Calu3 (cell line): Measurements from ENCODE around the gene RBBP5. TPM values are rescaled to one million over a fixed set of nuclear protein-coding genes. Genes with fewer than 3 reads are reported as not detected.
"Not testable (repeated sequence)": the region's sequence is repeated elsewhere in the genome, so short reads cannot be mapped to it uniquely, and the experiment has no call there.

Experiments used
- BruUV-seq: library from RNA; stranded (reverse); fragments of 400-500 nt; replicated peaks from 2 replicates; lab custom pipeline; 2021; lab: Mats Ljungman, UMichigan
- CTCF ChIA-PET: fragments of 300-600 bp; sonication (Branson Sonifier 250); formaldehyde crosslinking; loops from one replicate; lab custom pipeline; 2022; ENCODE audit warnings: antibody characterized with exemption; lab: Charles Lee
- DNase-seq: peaks from one replicate; pipeline ENCODE4 v3.0.0; 2022
- H3K27ac Mint-ChIP-seq: one replicate; pipeline ENCODE4 v1.8.0; 2022; ENCODE audit warnings: mixed read lengths; ENCODE audit not compliant: unreplicated experiment
- H3K27me3 Mint-ChIP-seq: one replicate; pipeline ENCODE4 v1.8.0; 2022; ENCODE audit warnings: mixed read lengths; ENCODE audit not compliant: unreplicated experiment
- H3K36me3 Mint-ChIP-seq: one replicate; pipeline ENCODE4 v1.8.0; 2022; ENCODE audit warnings: mild to moderate bottlenecking, moderate library complexity, mixed read lengths; ENCODE audit not compliant: insufficient read depth, unreplicated experiment
- H3K4me1 Mint-ChIP-seq: one replicate; pipeline ENCODE4 v1.8.0; 2022; ENCODE audit warnings: mild to moderate bottlenecking, low read depth, mixed read lengths; ENCODE audit not compliant: unreplicated experiment
- H3K4me3 Mint-ChIP-seq: one replicate; pipeline ENCODE4 v1.8.0; 2022; ENCODE audit warnings: mild to moderate bottlenecking, low read depth, moderate library complexity, mixed read lengths; ENCODE audit not compliant: unreplicated experiment
- H3K9me3 Mint-ChIP-seq: one replicate; pipeline ENCODE4 v1.8.0; 2022; ENCODE audit warnings: low read depth, mixed read lengths; ENCODE audit not compliant: unreplicated experiment
- CTCF ChIP-seq: fragments of 200-600 bp; IDR thresholded peaks from one replicate; pipeline ENCODE4 v1.8.0; 2022; ENCODE audit warnings: antibody characterized with exemption; ENCODE audit not compliant: unreplicated experiment
- intact Hi-C: fragments of 100-400 bp; cut with micrococcal nuclease; formaldehyde crosslinking; loops from one replicate; pipeline ENCODE4 v1.10.0; 2022; ENCODE audit not compliant: unreplicated experiment
- total RNA-seq: library from RNA; stranded (reverse); gene quantifications from 2 replicates; pipeline ENCODE4 v1.2.3, GENCODE V29; 2022

Gene RBBP5
- total RNA-seq, 1 experiment from 2014 or later, result 22.0 TPM

GRCh38 chr1:205158048-205158616, 36.4 kb upstream of the RBBP5 start:
- no peak for TF ChIP-seq CTCF
- CTCF ChIA-PET, result interaction anchor here (0.6 to 1.1 kb wide), 2 partner anchors 17 to 1334 kb away, joined by 3 to 4 read pairs; no protein-coding TSS in a partner anchor
- H3K4me1 Mint-ChIP-seq, result no peaks in the 10 kb centered on the region
- H3K9me3 Mint-ChIP-seq, result peaks cover 4% of the 10 kb centered on the region
- H3K36me3 Mint-ChIP-seq, result peaks cover 15% of the 10 kb centered on the region
- no peaks in the 10 kb centered on the region for H3K27me3 Mint-ChIP-seq
- intact Hi-C loops, result no loop called here
- H3K4me3 Mint-ChIP-seq, result no peak overlapping the region
- no peak overlapping the region for H3K27ac Mint-ChIP-seq
- no TSS peak for BruUV-seq
- no peak for DNase-seq

- BruUV-seq, intact Hi-C loops, CTCF ChIA-PET, H3K4me1 Mint-ChIP-seq, H3K27ac Mint-ChIP-seq, H3K27me3 Mint-ChIP-seq, H3K4me3 Mint-ChIP-seq, H3K9me3 Mint-ChIP-seq, DNase-seq: not testable (repeated sequence)
- H3K36me3 Mint-ChIP-seq, result peaks cover 15% of the 10 kb centered on the region
Observed at GRCh38 chr1:205155665-205156377, 34.0 kb upstream of the RBBP5 start.

GRCh38 chr1:205152505-205152904, 30.7 kb upstream of the RBBP5 start:
- Mint-ChIP-seq H3K4me1 (no peaks in the 10 kb centered on the region), H3K9me3 (peaks cover 4% of the 10 kb centered on the region), H3K27ac (no peak overlapping the region), H3K27me3 (no peaks in the 10 kb centered on the region), H3K36me3 (peaks cover 15% of the 10 kb centered on the region), H3K4me3 (no peak overlapping the region)
- no peak for TF ChIP-seq CTCF
- intact Hi-C loops, result no loop called here
- no peak for DNase-seq
- no TSS peak for BruUV-seq
- CTCF ChIA-PET, result no interaction called here

GRCh38 chr1:205150651-205151428, 29.1 kb upstream of the RBBP5 start:
- Mint-ChIP-seq H3K9me3 (peaks cover 4% of the 10 kb centered on the region), H3K36me3 (peaks cover 15% of the 10 kb centered on the region), H3K4me1 (no peaks in the 10 kb centered on the region), H3K27ac (no peak overlapping the region), H3K4me3 (no peak overlapping the region), H3K27me3 (no peaks in the 10 kb centered on the region)
- intact Hi-C loops, result no loop called here
- no peak for TF ChIP-seq CTCF
- CTCF ChIA-PET, result interaction anchor here (0.6 to 0.7 kb wide), 2 partner anchors 17 to 74 kb away, joined by 3 to 4 read pairs; no protein-coding TSS in a partner anchor
- BruUV-seq, result no TSS peak
- no peak for DNase-seq
